GM21786 (cell line): Measurements from ENCODE around the gene VWC2.
"Not testable (repeated sequence)": the region's sequence is repeated elsewhere in the genome, so short reads cannot be mapped to it uniquely, and the experiment has no call there.

Experiments used
- ATAC-seq: cut with Tn5 transposase; IDR thresholded peaks from one replicate; pipeline ENCODE4 v1.9.1; 2021; ENCODE audit not compliant: unreplicated experiment

VWC2 gene

DNA sequence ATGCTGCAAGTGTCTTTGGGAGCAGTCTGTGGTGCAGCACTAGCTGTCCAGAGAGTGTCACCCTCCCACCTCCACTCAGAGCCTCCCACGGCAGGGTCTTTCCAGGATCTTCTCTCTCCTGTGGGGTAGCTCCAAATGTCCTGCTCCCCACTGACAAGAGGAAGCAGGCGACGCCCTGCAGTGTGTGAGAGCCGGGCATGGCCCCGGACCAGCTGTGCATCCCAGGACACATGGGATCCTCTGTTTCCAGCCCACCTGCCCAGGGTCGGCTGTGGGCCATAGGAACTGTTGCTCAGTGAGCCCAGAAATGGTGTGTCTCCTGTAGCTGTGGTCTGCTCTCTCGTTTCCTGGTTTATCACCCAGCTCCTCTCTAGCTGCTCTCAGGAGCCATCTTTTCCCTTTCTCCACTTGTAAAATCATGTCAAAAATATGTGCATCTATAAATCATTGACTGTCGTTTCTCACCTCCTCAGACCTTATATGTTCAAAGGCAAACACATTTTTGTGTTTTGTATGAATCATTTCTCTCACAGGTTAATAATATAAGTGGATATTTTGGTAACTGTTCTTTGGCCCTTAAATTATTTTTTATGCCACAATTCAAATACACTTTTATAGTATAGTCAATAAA lies 74.9 kb downstream of the VWC2 start:
- ATAC-seq, result no peak

GRCh38 chr7:49850921-49851613 lies 77.6 kb downstream of the VWC2 start:
- no peak for ATAC-seq

DNA sequence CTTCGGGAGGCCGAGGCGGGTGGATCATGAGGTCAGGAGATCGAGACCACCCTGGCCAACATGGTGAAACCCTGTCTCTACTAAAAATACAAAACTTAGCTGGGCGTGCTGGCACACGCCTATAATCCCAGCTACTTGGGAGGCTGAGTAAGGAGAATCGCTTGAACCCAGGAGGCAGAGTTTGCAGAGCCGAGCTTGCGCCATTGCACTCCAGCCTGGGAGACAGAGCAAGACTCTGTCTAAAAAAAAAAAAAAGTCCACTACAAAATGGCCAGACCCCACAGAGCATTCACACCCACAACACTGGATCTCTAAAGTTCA lies 78.1 kb downstream of the VWC2 start:
- not testable (repeated sequence) for ATAC-seq

DNA sequence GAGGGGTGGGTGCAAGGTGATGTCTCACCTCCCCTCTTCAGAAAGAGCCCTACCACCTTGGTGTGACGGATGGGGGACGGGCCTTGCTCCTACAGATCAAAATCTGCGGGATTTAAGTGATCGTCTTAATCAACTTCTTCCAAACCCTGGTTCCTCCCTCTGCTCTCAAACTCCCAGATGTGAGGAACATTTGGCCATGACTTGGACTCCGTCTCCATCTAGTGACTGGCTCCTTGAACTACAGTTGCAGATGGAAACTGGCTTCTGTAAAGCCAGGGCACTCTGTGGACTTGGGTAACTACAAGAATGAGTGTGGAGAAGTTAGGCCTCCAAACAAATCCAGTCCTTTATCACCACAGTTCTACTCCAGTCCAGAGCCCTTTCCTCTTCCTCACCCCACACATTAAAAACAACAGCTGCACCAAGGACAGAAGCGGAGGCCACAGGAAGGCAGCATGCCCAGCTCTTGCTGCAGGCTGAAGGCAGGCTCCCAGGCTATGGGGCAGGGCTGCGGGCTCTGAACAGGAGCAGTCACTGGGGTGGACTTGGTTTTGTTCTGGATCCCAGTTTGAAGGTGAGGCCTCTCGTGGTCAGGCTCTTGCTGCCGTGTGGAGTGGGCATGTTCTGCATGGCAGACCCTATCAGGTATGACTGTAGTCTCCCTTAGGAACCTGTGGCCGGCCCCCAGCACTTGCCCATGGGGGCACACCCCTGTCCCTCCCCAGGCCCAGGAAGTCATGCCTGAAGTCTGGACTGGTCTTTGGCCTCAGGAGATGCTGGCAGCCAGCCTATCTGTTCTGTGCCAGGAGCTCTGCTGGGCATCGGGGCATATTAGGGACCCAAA lies 79.4 kb downstream of the VWC2 start:
- peak; percentile 75 for ATAC-seq

DNA sequence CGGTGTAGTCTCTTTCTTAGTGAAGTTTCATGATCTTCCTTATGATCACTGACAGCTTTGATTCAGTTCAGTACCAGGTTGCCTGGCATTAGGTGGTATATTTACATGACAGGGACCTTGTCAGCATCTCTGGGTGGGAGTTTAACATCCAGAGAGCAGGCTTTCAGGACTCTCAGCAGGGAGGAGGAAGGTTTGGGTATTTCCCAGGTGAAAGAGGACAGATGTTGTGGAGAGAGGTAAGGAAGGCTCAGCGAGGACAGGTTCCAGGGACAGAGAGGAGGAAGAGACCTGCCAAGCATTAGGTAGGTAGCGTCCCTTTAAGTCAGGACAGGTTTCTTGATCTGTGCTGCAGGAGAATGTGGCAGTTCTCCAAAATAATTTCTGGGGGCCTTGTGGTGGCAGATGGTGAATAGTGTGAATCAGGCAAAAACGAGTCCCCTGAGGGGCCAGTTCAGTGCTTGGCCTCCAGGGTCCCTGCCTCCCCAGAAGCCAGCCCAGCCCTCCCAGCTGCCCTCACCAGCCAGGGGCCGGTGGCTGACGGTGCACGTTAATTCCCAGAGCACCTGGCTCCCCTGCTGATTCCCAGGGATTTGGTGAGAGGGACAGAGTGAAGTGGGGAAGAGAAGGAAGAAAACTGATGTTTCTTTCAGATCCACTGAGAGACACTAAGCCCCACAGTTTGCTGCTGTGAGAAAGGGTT lies 82.0 kb downstream of the VWC2 start:
- no peak for ATAC-seq

DNA sequence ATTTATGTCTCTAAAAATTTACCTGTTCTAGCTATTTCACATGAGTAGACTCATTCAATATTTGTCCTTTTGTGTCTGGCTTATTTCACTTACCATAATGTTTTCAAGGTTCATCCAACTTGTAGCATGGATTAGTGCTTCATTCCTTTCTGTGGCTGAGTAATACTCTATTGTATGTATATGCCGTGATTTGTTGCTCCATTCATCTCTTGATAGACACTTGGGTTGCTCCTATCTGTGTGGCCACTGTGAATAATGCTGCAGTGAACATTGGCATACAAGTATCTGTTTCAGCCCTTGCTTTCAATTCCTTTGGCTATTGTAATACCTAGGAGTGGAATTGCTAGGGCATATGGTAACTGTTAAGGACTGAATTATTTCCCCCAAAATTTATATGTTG lies 86.9 kb downstream of the VWC2 start:
- no peak for ATAC-seq

DNA sequence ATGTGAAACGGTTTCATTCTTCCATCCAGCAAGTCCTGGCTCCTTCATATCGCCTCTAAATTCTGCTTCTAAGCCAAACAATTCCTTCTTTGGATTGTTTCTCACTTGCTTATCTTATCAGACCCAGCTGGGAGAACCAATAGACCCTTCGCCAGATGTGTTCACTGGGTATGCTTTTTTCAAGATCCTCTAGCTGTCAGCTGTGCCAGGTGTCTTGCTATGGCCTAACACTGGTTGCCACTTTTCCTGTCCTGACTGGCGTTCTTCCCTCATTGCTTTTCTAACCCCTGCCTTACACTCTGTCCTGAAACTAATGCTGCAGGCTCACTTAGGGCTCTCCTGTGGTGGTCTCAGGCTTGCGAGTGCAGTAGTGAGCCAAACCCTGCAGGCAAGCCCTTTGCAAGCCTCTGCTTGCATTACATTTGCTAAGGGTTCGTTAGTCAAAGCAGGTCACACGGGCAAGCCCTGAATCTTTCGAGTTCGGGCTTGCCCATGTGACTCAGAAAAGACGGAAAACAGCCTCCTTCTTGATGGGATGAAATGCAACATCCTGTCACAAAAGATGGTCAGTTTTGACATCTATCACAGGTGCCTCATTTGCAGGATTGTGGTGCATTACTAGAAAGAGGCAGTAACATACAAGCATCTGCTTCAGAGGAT lies 92.8 kb downstream of the VWC2 start:
- ATAC-seq, result no peak

GRCh38 chr7:49866910-49867309 lies 93.5 kb downstream of the VWC2 start:
- no peak for ATAC-seq

DNA sequence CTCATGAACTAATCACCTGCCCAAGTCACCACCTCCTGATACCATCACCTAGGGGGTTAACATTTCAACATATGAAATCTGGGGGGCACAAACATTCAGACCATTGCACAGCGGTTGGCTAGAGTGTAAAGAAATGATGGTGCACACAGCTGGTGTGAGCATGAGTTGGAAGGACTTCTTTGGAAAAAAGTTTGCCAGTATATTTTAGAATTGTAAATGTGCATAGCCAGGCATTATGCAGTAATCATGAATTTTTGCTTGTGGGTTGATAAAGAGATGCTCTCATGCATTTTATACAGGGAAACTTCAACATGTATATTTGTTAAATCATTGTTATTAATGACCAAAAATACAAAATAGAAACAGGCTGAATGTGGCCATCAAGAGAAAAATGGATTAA lies 100.0 kb downstream of the VWC2 start:
- ATAC-seq, result no peak

- no peak for ATAC-seq
Observed at GRCh38 chr7:49875336-49875735, 101.9 kb downstream of the VWC2 start.

- ATAC-seq, result no peak
Observed at GRCh38 chr7:49876202-49876601, 102.8 kb downstream of the VWC2 start.

DNA sequence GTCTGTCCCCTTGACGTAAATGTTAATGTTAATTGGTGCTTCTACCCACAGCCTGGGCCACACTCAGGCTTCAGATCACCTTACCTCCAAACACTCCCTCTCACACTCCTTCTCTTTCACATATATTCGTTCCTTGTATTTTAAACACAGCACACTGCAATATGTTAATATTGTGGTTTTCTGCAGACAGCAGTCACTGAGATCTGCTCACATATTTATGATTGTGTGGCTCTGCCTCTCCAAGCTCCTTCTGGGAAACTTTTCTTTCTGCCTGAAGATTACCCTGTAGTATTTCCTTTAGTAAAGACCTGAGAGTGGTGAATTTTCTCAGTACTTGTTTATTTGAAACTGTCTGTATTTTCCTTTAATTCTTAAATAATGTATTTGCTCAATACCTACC lies 104.7 kb downstream of the VWC2 start:
- no peak for ATAC-seq

GRCh38 chr7:49878627-49879026 lies 105.2 kb downstream of the VWC2 start:
- no peak for ATAC-seq

DNA sequence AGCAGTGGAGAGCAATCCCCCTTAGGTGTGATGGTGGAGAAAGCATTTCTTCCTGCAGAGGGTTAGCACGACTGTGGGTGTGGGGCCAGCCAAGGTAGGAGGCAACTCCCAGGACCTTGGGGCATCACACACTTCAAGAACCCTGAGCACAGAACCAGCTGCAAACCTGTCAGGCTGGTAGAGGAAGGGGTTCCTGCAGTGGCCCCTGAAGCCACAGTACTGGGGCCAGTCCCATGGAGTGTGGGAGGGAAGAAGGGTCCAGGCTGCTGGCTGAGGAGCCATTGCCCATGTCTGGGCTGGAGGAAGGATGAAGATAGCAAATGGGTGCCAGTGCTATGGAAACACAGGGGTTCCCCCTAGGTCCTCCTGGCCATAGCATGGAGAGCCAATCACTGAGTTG lies 110.5 kb downstream of the VWC2 start:
- no peak for ATAC-seq

- peak; percentile 63 for ATAC-seq
Observed at GRCh38 chr7:49885593-49886285, 112.3 kb downstream of the VWC2 start.

DNA sequence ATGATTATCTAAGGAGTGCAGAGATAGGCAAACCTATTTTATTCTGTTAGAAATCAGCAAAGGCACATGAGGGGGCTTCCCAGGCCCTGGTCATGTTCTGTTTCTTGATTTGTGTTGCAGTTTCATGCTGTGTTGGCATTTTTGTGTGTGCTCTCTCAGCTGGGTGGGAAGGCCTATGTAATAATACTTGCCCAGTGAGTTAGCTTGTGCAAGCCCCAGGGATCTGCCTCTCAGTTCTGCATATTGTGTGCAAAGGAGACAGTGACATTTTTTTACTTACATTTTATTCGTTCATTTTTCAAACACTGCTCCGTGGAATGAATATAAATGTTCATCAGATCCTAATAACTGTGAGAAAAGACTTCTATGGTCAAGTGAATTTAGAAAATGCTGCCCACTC lies 119.0 kb downstream of the VWC2 start:
- no peak for ATAC-seq

- no peak for ATAC-seq
Observed at GRCh38 chr7:49893131-49893530, 119.7 kb downstream of the VWC2 start.

GRCh38 chr7:49894543-49894942 lies 121.1 kb downstream of the VWC2 start:
- ATAC-seq, result no peak

DNA sequence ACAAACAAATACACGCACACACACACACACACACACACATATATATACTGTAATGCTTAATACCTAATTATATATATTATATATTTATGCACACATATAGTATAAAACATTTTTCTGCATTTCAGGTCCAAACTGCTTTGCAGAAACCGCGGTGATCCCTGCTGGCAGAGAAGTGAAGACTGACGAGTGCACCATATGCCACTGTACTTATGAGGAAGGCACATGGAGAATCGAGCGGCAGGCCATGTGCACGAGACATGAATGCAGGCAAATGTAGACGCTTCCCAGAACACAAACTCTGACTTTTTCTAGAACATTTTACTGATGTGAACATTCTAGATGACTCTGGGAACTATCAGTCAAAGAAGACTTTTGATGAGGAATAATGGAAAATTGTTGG lies 138.5 kb downstream of the VWC2 start:
- ATAC-seq, result no peak

- ATAC-seq, result no peak
Observed at GRCh38 chr7:49926720-49927119, 153.3 kb downstream of the VWC2 start.
